ENCODE data around the gene ATP8A2.

ATP8A2 gene

GRCh38 chr13:25965596-25965995 is 593.8 kb downstream of the ATP8A2 start:
- DNase-seq (ENCODE audit: low read depth in 2 of 2): no peak

- no peak for DNase-seq (ENCODE audit: low read depth in 2 of 2)
These were observed 594.3 kb downstream of the ATP8A2 start for GRCh38 chr13:25966086-25966485.

GRCh38 chr13:25967144-25967543 is 595.4 kb downstream of the ATP8A2 start:
- no peak for DNase-seq (ENCODE audit: low read depth in 2 of 2)

- no peak for DNase-seq (ENCODE audit: low read depth in 2 of 2)
These were observed 599.3 kb downstream of the ATP8A2 start for GRCh38 chr13:25971047-25971446.

GRCh38 chr13:25971459-25972145 is 599.8 kb downstream of the ATP8A2 start:
- peak in 1 of 2 donors; percentile 20 for DNase-seq (ENCODE audit: low read depth in 2 of 2)

- DNase-seq (ENCODE audit: low read depth in 2 of 2): no peak
These were observed 601.3 kb downstream of the ATP8A2 start for GRCh38 chr13:25973085-25973484.

- peak in 1 of 2 donors; percentile 5 for DNase-seq (ENCODE audit: low read depth in 2 of 2)
These were observed 601.8 kb downstream of the ATP8A2 start for GRCh38 chr13:25973576-25973975.

GRCh38 chr13:25977216-25977615 is 605.4 kb downstream of the ATP8A2 start:
- no peak for DNase-seq (ENCODE audit: low read depth in 2 of 2)

GRCh38 chr13:25977671-25978070 is 605.9 kb downstream of the ATP8A2 start:
- no peak for DNase-seq (ENCODE audit: low read depth in 2 of 2)

- no peak for DNase-seq (ENCODE audit: low read depth in 2 of 2)
These were observed 607.2 kb downstream of the ATP8A2 start for GRCh38 chr13:25978961-25979360.

GRCh38 chr13:25979371-25979770 is 607.6 kb downstream of the ATP8A2 start:
- DNase-seq (ENCODE audit: low read depth in 2 of 2): no peak

GRCh38 chr13:25980255-25980654 is 608.5 kb downstream of the ATP8A2 start:
- DNase-seq (ENCODE audit: low read depth in 2 of 2): no peak

- DNase-seq (ENCODE audit: low read depth in 2 of 2): no peak
These were observed 609.3 kb downstream of the ATP8A2 start for GRCh38 chr13:25981060-25981459.

GRCh38 chr13:25982907-25983306 is 611.1 kb downstream of the ATP8A2 start:
- no peak for DNase-seq (ENCODE audit: low read depth in 2 of 2)

GRCh38 chr13:25987987-25988386 is 616.2 kb downstream of the ATP8A2 start:
- DNase-seq (ENCODE audit: low read depth in 2 of 2): no peak

- DNase-seq (ENCODE audit: low read depth in 2 of 2): no peak
These were observed 616.9 kb downstream of the ATP8A2 start for GRCh38 chr13:25988661-25989060.

- DNase-seq (ENCODE audit: low read depth in 2 of 2): no peak
These were observed 619.0 kb downstream of the ATP8A2 start for GRCh38 chr13:25990801-25991200.

GRCh38 chr13:25992076-25992475 is 620.3 kb downstream of the ATP8A2 start:
- no peak for DNase-seq (ENCODE audit: low read depth in 2 of 2)

GRCh38 chr13:26007261-26008125 is 635.7 kb downstream of the ATP8A2 start:
- no peak for DNase-seq (ENCODE audit: low read depth in 2 of 2)

- DNase-seq (ENCODE audit: low read depth in 2 of 2): no peak
These were observed 638.9 kb downstream of the ATP8A2 start for GRCh38 chr13:26010487-26011207.

GRCh38 chr13:26011208-26011573 is 639.4 kb downstream of the ATP8A2 start:
- no peak for DNase-seq (ENCODE audit: low read depth in 2 of 2)

GRCh38 chr13:26011996-26012821 is 640.4 kb downstream of the ATP8A2 start:
- peak; percentile 10 to 35 for DNase-seq (ENCODE audit: low read depth in 2 of 2)

Data from stimulated activated CD4-positive, alpha-beta T cell treated with anti-CD3 and anti-CD28 coated beads, Interleukin-15, amount 100 ng/mL, for 48 hours (primary cell).